K562 (cell line): ENCODE measurements around the gene FGF4. TPM values are rescaled to one million over a fixed set of nuclear protein-coding genes. Genes with fewer than 3 reads are reported as not detected.

Experiments
- ATAC-seq: fragments of 200-7000 bp; cut with Tn5 transposase; 3 replicates; pipeline ENCODE4 v1.9.1; 2020; ENCODE audit warnings: moderate library complexity
- BruUV-seq: library from RNA; stranded (reverse); fragments of 400-500 nt; replicated peaks from 2 replicates; lab custom pipeline; 2021; lab: Mats Ljungman, UMichigan
- CTCF ChIA-PET: fragments of 300-600 bp; formaldehyde crosslinking; extraction: SDS; loops from one replicate; lab custom pipeline; 2021; ENCODE audit warnings: low intra/inter-chr PET ratio; lab: Yijun Ruan, JAX
- POLR2A ChIA-PET: fragments of 300-600, 350-650 bp; sonication (Branson Sonifier 250); formaldehyde crosslinking; extraction: SDS; loops from one replicate; lab custom pipeline; 2021; ENCODE audit warnings: antibody characterized with exemption, inconsistent platforms; lab: Yijun Ruan, JAX
- DNase-seq, 4 experiments: peaks; one replicate each; pipeline versions ENCODE4 v3.0.0 to v3.0.0-alpha.2; 2011 to 2018; ENCODE audit warnings: low spot score in 3 of 4, mixed read lengths in 3 of 4; ENCODE audit errors: extremely low read depth in 1 of 4
- FAIRE-seq: peaks from 2 replicates; lab custom pipeline; 2011; peaks lifted over from hg19 to GRCh38; lab: Jason Lieb, UNC
- H2AFZ ChIP-seq: 2 replicates; pipeline ENCODE4 v1.6.0; 2011; ENCODE audit warnings: low read depth, low read length, control low read depth, inconsistent platforms
- H3K27ac ChIP-seq: fragments of 200-600 bp; 3 replicates; pipeline ENCODE4 v1.8.0; 2011; ENCODE audit warnings: low read depth, mild to moderate bottlenecking, control low read depth, inconsistent platforms, low read length, moderate library complexity, mixed read lengths; ENCODE audit errors: extremely low read depth
- H3K27me3 ChIP-seq, 2 experiments: fragments of 300-600 bp in 1 of 2; 2 replicates in 1 of 2; 3 replicates in 1 of 2; pipeline versions ENCODE4 v1.6.0 to v1.8.0; 2011; ENCODE audit warnings: inconsistent platforms in 2 of 2, low read length in 2 of 2, mild to moderate bottlenecking in 1 of 2, mixed read lengths in 1 of 2, moderate library complexity in 1 of 2; ENCODE audit not compliant: control insufficient read depth in 2 of 2, insufficient read depth in 2 of 2
- H3K36me3 ChIP-seq: fragments of 300-600 bp; 3 replicates; pipeline ENCODE4 v1.8.0; 2011; ENCODE audit warnings: mild to moderate bottlenecking, low read length, inconsistent platforms; ENCODE audit not compliant: control insufficient read depth, insufficient read depth
- H3K4me1 ChIP-seq, 2 experiments: fragments of 200-600 bp in 1 of 2; replicated peaks in 1 of 2; 2 replicates in 1 of 2; 3 replicates in 1 of 2; pipeline versions ENCODE4 v1.5.1 to v1.8.0; 2011; ENCODE audit warnings: inconsistent platforms in 2 of 2, low read length in 2 of 2, mild to moderate bottlenecking in 1 of 2, mixed read lengths in 1 of 2, moderate library complexity in 1 of 2; ENCODE audit not compliant: control insufficient read depth in 2 of 2, insufficient read depth in 2 of 2
- H3K4me2 ChIP-seq: 2 replicates; pipeline ENCODE4 v1.6.1; 2011; ENCODE audit warnings: low read length, control low read depth, inconsistent platforms, mixed read lengths; ENCODE audit not compliant: insufficient read depth
- H3K4me3 ChIP-seq: fragments of 200-600 bp; sonication (generic), shearing (Covaris generic); 2 replicates; pipeline ENCODE4 v1.5.1; 2016; ENCODE audit warnings: control low read depth, inconsistent platforms
- H3K79me2 ChIP-seq: fragments of 200-600 bp; 3 replicates; pipeline ENCODE4 v1.8.0; 2011; ENCODE audit warnings: low read length, inconsistent platforms; ENCODE audit not compliant: control insufficient read depth, insufficient read depth
- H3K9ac ChIP-seq, 2 experiments: 2 replicates each; pipeline versions ENCODE4 v1.6.0 to v1.6.1; 2011; ENCODE audit warnings: low read depth in 2 of 2, low read length in 2 of 2, control low read depth in 1 of 2, inconsistent platforms in 1 of 2, mild to moderate bottlenecking in 1 of 2, mixed read lengths in 1 of 2; ENCODE audit not compliant: insufficient read depth in 1 of 2
- H3K9me1 ChIP-seq: one replicate; pipeline ENCODE4 v1.6.0; 2011; ENCODE audit warnings: inconsistent platforms, mild to moderate bottlenecking, low read length, moderate library complexity; ENCODE audit not compliant: control insufficient read depth, insufficient read depth
- H3K9me3 ChIP-seq: replicated peaks from 2 replicates; pipeline ENCODE4 v1.5.1; 2011; ENCODE audit warnings: low read depth, low read length, inconsistent platforms; ENCODE audit not compliant: control insufficient read depth, insufficient read depth
- H4K20me1 ChIP-seq: replicated peaks from 2 replicates; pipeline ENCODE4 v1.6.1; 2011; ENCODE audit warnings: low read length, inconsistent platforms, mixed read lengths; ENCODE audit not compliant: control insufficient read depth, insufficient read depth
- AFF4 ChIP-seq: sonication (generic); formaldehyde crosslinking; IDR thresholded peaks from 2 replicates; pipeline ENCODE4 v1.8.0; 2023; ENCODE audit warnings: mild to moderate bottlenecking, missing genetic modification reagents
- DIDO1 ChIP-seq: fragments of 450-650 bp; IDR thresholded peaks from 2 replicates; pipeline ENCODE4 v1.6.1; 2016; ENCODE audit warnings: low read depth, missing biosample characterization, missing genetic modification characterization
- E2F1 ChIP-seq: sonication (generic); formaldehyde crosslinking; IDR thresholded peaks from 2 replicates; pipeline ENCODE4 v1.8.1; 2023; ENCODE audit warnings: mild to moderate bottlenecking, missing genetic modification reagents, moderate library complexity
- HBP1 ChIP-seq: fragments of 450-650 bp; formaldehyde crosslinking; IDR thresholded peaks from 2 replicates; pipeline ENCODE4 v1.4.0; 2022; ENCODE audit warnings: missing genetic modification characterization
- IFI16 ChIP-seq: fragments of 250-450 bp; sonication (Bioruptor Pico); IDR thresholded peaks from 2 replicates; pipeline ENCODE4 v2.1.2; 2022; ENCODE audit warnings: mild to moderate bottlenecking, inconsistent platforms
- KDM5B ChIP-seq: fragments of 200-600 bp; sonication (generic); IDR thresholded peaks from 2 replicates; pipeline ENCODE4 v1.6.1; 2012; ENCODE audit warnings: low read depth, mild to moderate bottlenecking, moderate library complexity, low read length, control low read depth, inconsistent platforms; ENCODE audit not compliant: insufficient replicate concordance
- MCM2 ChIP-seq: fragments of 450-650 bp; IDR thresholded peaks from 2 replicates; pipeline ENCODE4 v1.6.1; 2017; ENCODE audit warnings: low read depth, mild to moderate bottlenecking
- NCOA1 ChIP-seq: fragments of 450-650 bp; IDR thresholded peaks from 2 replicates; pipeline ENCODE4 v1.6.1; 2016; ENCODE audit warnings: low read depth
- NONO ChIP-seq, 2 experiments: fragments of 200-400 bp in 1 of 2; fragments of 450-650 bp in 1 of 2; formaldehyde crosslinking in 1 of 2; IDR thresholded peaks; 2 replicates each; pipeline ENCODE4 v1.6.1; 2017; ENCODE audit warnings: low read depth in 2 of 2, mild to moderate bottlenecking in 2 of 2, moderate library complexity in 2 of 2, low read length in 1 of 2
- NRF1 ChIP-seq, 2 experiments: fragments of 450-650 bp; IDR thresholded peaks in 1 of 2; conservative IDR thresholded peaks in 1 of 2; 2 replicates each; pipeline ENCODE4 v1.6.1; 2014; ENCODE audit warnings: mild to moderate bottlenecking in 2 of 2
- POLR2B ChIP-seq: fragments of 450-650 bp; IDR thresholded peaks from 2 replicates; pipeline ENCODE4 v1.6.1; 2018; ENCODE audit warnings: low read depth; ENCODE audit not compliant: partially characterized antibody
- PURB ChIP-seq: sonication (generic); formaldehyde crosslinking; IDR thresholded peaks from 2 replicates; pipeline ENCODE4 v1.9.0; 2021; ENCODE audit warnings: low read depth, mild to moderate bottlenecking, missing genetic modification reagents
- RFX7 ChIP-seq: fragments of 250-450 bp; sonication (Bioruptor Pico); IDR thresholded peaks from 2 replicates; pipeline ENCODE4 v1.5.1; 2021; ENCODE audit warnings: mild to moderate bottlenecking
- XRCC5 ChIP-seq: fragments of 200-400 bp; formaldehyde crosslinking; IDR thresholded peaks from 2 replicates; pipeline ENCODE4 v1.6.1; 2017; ENCODE audit warnings: low read depth, mild to moderate bottlenecking, low read length
- ZC3H4 ChIP-seq: sonication (generic); formaldehyde crosslinking; IDR thresholded peaks from 2 replicates; pipeline ENCODE4 v1.9.0; 2021; ENCODE audit warnings: missing genetic modification reagents, borderline replicate concordance
- ZNF644 ChIP-seq: fragments of 200-800 bp; sonication (Bioruptor generic); IDR thresholded peaks from 2 replicates; pipeline ENCODE4 v1.6.1; 2016; ENCODE audit warnings: low read depth, missing genetic modification characterization, missing compliant biosample characterization
- ZNF780A ChIP-seq: fragments of 250-450 bp; sonication (Bioruptor Pico); IDR thresholded peaks from 2 replicates; pipeline ENCODE4 v1.5.0; 2021; ENCODE audit warnings: mild to moderate bottlenecking
- WGBS: fragments of 100-300 bp; shearing (Covaris generic); methylation state at CpG from one replicate; pipeline ENCODE4 v1.1.6; 2016; ENCODE audit warnings: low coverage, mixed read lengths; ENCODE audit not compliant: insufficient coverage; ENCODE audit errors: missing lambda C conversion rate; 5-methylcytosine and 5-hydroxymethylcytosine counted together
- in situ Hi-C: fragments of 300-500 bp; cut with MboI; formaldehyde crosslinking; loops from 4 replicates; pipeline ENCODE4 v1.15.0; 2018; ENCODE audit warnings: inconsistent platforms, mixed read lengths
- intact Hi-C: fragments of 100-400 bp; cut with micrococcal nuclease; formaldehyde crosslinking; loops from 2 replicates; pipeline ENCODE4 v1.14.2; 2022
- polyA plus RNA-seq, 8 experiments: library from polyadenylated mRNA; depleted of rRNA in 4 of 8; stranded (reverse) in 5 of 8; unstranded in 3 of 8; fragments of >200 nt; fragmentation: Nextera tagmentation in 2 of 8; fragmentation: Illumina TruSeq in 1 of 8; extraction: Ambion mirVana in 2 of 8; extraction: Trizol in 1 of 8; gene quantifications; 2 replicates each; pipeline versions ENCODE4 v1.2.1 to v1.2.3, GENCODE V29; 2011 to 2014; ENCODE audit warnings: inconsistent platforms in 1 of 8, missing spikeins in 1 of 8
- total RNA-seq, 7 experiments: library from RNA; depleted of rRNA in 6 of 7; stranded (reverse); fragments of >200 nt in 6 of 7; fragmentation: Illumina TruSeq in 2 of 7; extraction: Trizol in 2 of 7; gene quantifications; 2 replicates each; pipeline versions ENCODE4 v1.2.1 to v1.2.3, GENCODE V29; 2011 to 2021; ENCODE audit warnings: low replicate concordance in 1 of 7

The FGF4 gene
- total and polyA plus RNA-seq, 9 of the 15 experiments (the other 6 are each of a cell fraction or from before 2014, with no cell fraction given) = not detected

- ATAC-seq (no peak), FAIRE-seq (no peak), DNase-seq (no peak)
- 0% methylated on average over 2 of the region's 2 CpGs for WGBS
- Histone ChIP-seq H3K9me3 (no peaks in the 10 kb centered on the region), H3K27me3 (peaks cover 23 to 66% of the 10 kb centered on the region in 2 experiments; a peak in 4 of 5 replicates), H3K79me2 (no peaks in the 10 kb centered on the region), H3K4me1 (peaks cover 0 to 25% of the 10 kb centered on the region in 2 experiments; a peak in 2 of 5 replicates), H3K27ac (no peak overlapping the region), H3K9me1 (no peaks in the 10 kb centered on the region), H4K20me1 (peaks cover 19% of the 10 kb centered on the region; the same call in 1 of the 2 replicates), H3K4me3 (no peak overlapping the region), H3K9ac (no peak overlapping the region), H2AFZ (no peak overlapping the region), H3K36me3 (no peaks in the 10 kb centered on the region), H3K4me2 (no peak overlapping the region)
- BruUV-seq = no TSS peak
- intact Hi-C loops = no loop called here
- ChIA-PET CTCF (no interaction called here), POLR2A (no interaction called here)
- in situ Hi-C loops = no loop called here
- TF ChIP-seq NONO (IDR thresholded peaks at IDR 0.05; ENCODE audit: low read depth in 2 of 2, low read length in 1 of 2) (no peak), NRF1 (conservative IDR thresholded peaks at IDR 0.05 in 1 of 2, IDR thresholded peaks at IDR 0.05 in 1 of 2) (no peak), IFI16 (CRISPR knock-in tag) (no peak), DIDO1 (no peak), E2F1 (CRISPR knock-in tag) (no peak), HBP1 (no peak), POLR2B (no peak), RFX7 (CRISPR knock-in tag) (no peak), XRCC5 (no peak), KDM5B (no peak), PURB (CRISPR knock-in tag) (no peak), AFF4 (CRISPR knock-in tag) (no peak), NCOA1 (no peak), ZNF780A (CRISPR knock-in tag) (no peak), ZC3H4 (no peak), ZNF644 (tag) (no peak), MCM2 (no peak)
Observed at GRCh38 chr11:69813839-69814238, 38.7 kb upstream of the FGF4 start.
